Endothelial cell of umbilical vein (primary cell): Measurements from ENCODE around the gene SPEN. TPM values are rescaled to one million over a fixed set of nuclear protein-coding genes. Genes with fewer than 3 reads are reported as not detected.
"Not testable (repeated sequence)": the region's sequence is repeated elsewhere in the genome, so short reads cannot be mapped to it uniquely, and the experiment has no call there.

Source experiments
- BruUV-seq: library from RNA; stranded (reverse); fragments of 400-500 nt; replicated peaks from 2 replicates; lab custom pipeline; 2021; lab: Mats Ljungman, UMichigan
- CTCF ChIA-PET: fragments of 300-600, 350-600 bp; sonication (Branson Sonifier 250); formaldehyde crosslinking; loops from one replicate; lab custom pipeline; 2021; ENCODE audit warnings: antibody characterized with exemption, inconsistent platforms; lab: Charles Lee
- POLR2A ChIA-PET: fragments of 300-600, 350-600 bp; sonication (Branson Sonifier 250); formaldehyde crosslinking; loops from one replicate; lab custom pipeline; 2021; ENCODE audit warnings: antibody characterized with exemption, inconsistent platforms; lab: Charles Lee
- DNase-seq: peaks from one replicate; pipeline ENCODE4 v3.0.0-alpha.2; 2011; ENCODE audit warnings: low read depth, low spot score
- FAIRE-seq: peaks from 2 replicates; lab custom pipeline; 2011; peaks lifted over from hg19 to GRCh38; lab: Jason Lieb, UNC
- H2AFZ ChIP-seq: 2 replicates; pipeline ENCODE4 v1.6.0; 2012; ENCODE audit warnings: low read depth, low read length, control low read depth, inconsistent platforms
- H3K27ac ChIP-seq: 2 replicates; pipeline ENCODE4 v1.5.1; 2011; ENCODE audit warnings: low read depth, mild to moderate bottlenecking, control low read depth, low read length, moderate library complexity; ENCODE audit not compliant: insufficient read depth
- H3K27me3 ChIP-seq, 2 experiments: 2 replicates each; pipeline versions ENCODE4 v1.6.0 to v1.6.1; 2011; ENCODE audit warnings: low read length in 2 of 2, mixed read lengths in 1 of 2; ENCODE audit not compliant: control insufficient read depth in 2 of 2, insufficient read depth in 2 of 2
- H3K36me3 ChIP-seq, 2 experiments: 2 replicates in 1 of 2; 3 replicates in 1 of 2; pipeline ENCODE4 v1.5.1; 2011; ENCODE audit warnings: low read length in 2 of 2, mild to moderate bottlenecking in 1 of 2, moderate library complexity in 1 of 2; ENCODE audit not compliant: control insufficient read depth in 2 of 2, insufficient read depth in 2 of 2; ENCODE audit errors: extremely low read depth in 1 of 2
- H3K4me1 ChIP-seq: 3 replicates; pipeline ENCODE4 v1.5.1; 2011; ENCODE audit warnings: mild to moderate bottlenecking, low read length; ENCODE audit not compliant: control insufficient read depth, insufficient read depth; ENCODE audit errors: extremely low read depth
- H3K4me2 ChIP-seq: 2 replicates; pipeline ENCODE4 v1.6.1; 2011; ENCODE audit warnings: low read length, control low read depth, mixed read lengths; ENCODE audit not compliant: insufficient read depth
- H3K4me3 ChIP-seq, 3 experiments: fragments of 200-600 bp in 1 of 3; sonication (generic), shearing (Covaris generic) in 1 of 3; replicated peaks in 1 of 3; 2 replicates each; pipeline ENCODE4 v1.5.1; 2011 to 2016; ENCODE audit warnings: control low read depth in 3 of 3, low read length in 3 of 3, mild to moderate bottlenecking in 2 of 3, inconsistent platforms in 1 of 3, low read depth in 1 of 3, moderate library complexity in 1 of 3; ENCODE audit not compliant: insufficient read depth in 1 of 3
- H3K79me2 ChIP-seq: 2 replicates; pipeline ENCODE4 v1.6.0; 2012; ENCODE audit warnings: low read length, inconsistent platforms; ENCODE audit not compliant: control insufficient read depth, insufficient read depth
- H3K9ac ChIP-seq: replicated peaks from 2 replicates; pipeline ENCODE3; 2011; ENCODE audit warnings: low read length, control low read depth; ENCODE audit not compliant: insufficient read depth; ENCODE audit errors: extremely low read depth
- H3K9me1 ChIP-seq: replicated peaks from 3 replicates; pipeline ENCODE4 v1.6.0; 2011; ENCODE audit warnings: mild to moderate bottlenecking, low read length; ENCODE audit not compliant: control insufficient read depth, insufficient read depth; ENCODE audit errors: extremely low read depth
- H3K9me3 ChIP-seq: replicated peaks from 2 replicates; pipeline ENCODE4 v1.5.1; 2012; ENCODE audit warnings: low read length, inconsistent platforms; ENCODE audit not compliant: control insufficient read depth, insufficient read depth
- H4K20me1 ChIP-seq: replicated peaks from 2 replicates; pipeline ENCODE3; 2011; ENCODE audit warnings: mild to moderate bottlenecking, low read length; ENCODE audit not compliant: control insufficient read depth, insufficient read depth; ENCODE audit errors: extremely low read depth
- CTCF ChIP-seq, 2 donors: IDR thresholded peaks; 1 replicate in 1 of 2; 2 replicates in 1 of 2; pipeline ENCODE4 v1.5.1; 2011; ENCODE audit warnings: low read length in 2 of 2, mild to moderate bottlenecking in 2 of 2, moderate library complexity in 2 of 2, control low read depth in 1 of 2, inconsistent platforms in 1 of 2, low read depth in 1 of 2; ENCODE audit not compliant: insufficient read depth in 1 of 2; ENCODE audit errors: extremely low read depth in 1 of 2
- EZH2 ChIP-seq: IDR thresholded peaks from 2 replicates; pipeline ENCODE4 v1.6.1; 2012; ENCODE audit warnings: borderline replicate concordance, low read depth, mild to moderate bottlenecking, moderate library complexity, low read length, inconsistent platforms; ENCODE audit not compliant: severe bottlenecking
- FOS ChIP-seq: IDR thresholded peaks from 2 replicates; pipeline ENCODE4 v1.6.1; 2011; ENCODE audit warnings: mild to moderate bottlenecking, low read length, moderate library complexity, borderline replicate concordance; ENCODE audit not compliant: insufficient read depth
- GATA2 ChIP-seq: IDR thresholded peaks from 2 replicates; pipeline ENCODE4 v1.7.0; 2011; ENCODE audit warnings: low read depth, mild to moderate bottlenecking, moderate library complexity, mixed read lengths, low read length; ENCODE audit not compliant: insufficient read length, insufficient read depth
- MYC ChIP-seq: IDR thresholded peaks from one replicate; pipeline ENCODE4 v1.6.1; 2011; ENCODE audit warnings: mild to moderate bottlenecking, low read depth, low read length
- POLR2A ChIP-seq: IDR thresholded peaks from 2 replicates; pipeline ENCODE4 v1.6.1; 2012; ENCODE audit warnings: low read depth, mild to moderate bottlenecking, control low read depth, low read length
- dilution Hi-C: fragments of 300-500 bp; cut with MboI; formaldehyde crosslinking; loops from one replicate; pipeline ENCODE4 v1.15.0; 2019; ENCODE audit warnings: low sequenced_read_pairs; ENCODE audit not compliant: extremely low pct_ligation_motif_present
- intact Hi-C: fragments of 100-400 bp; cut with micrococcal nuclease; formaldehyde crosslinking; loops from one replicate; pipeline ENCODE4 v1.10.0; 2022
- polyA plus RNA-seq, 4 experiments: library from polyadenylated mRNA; depleted of rRNA in 3 of 4; stranded (reverse) in 3 of 4; unstranded in 1 of 4; fragments of >200 nt; gene quantifications; 2 replicates each; pipeline versions ENCODE4 v1.2.1 to v1.2.3, GENCODE V29; 2011 to 2012; ENCODE audit warnings: missing spikeins in 1 of 4
- total RNA-seq: library from RNA; stranded (reverse); gene quantifications from 2 replicates; pipeline ENCODE4 v1.2.3, GENCODE V29; 2021

SPEN gene
- total and polyA plus RNA-seq, 2 donors (not counting 3 experiments of a cell fraction or from before 2014, with no cell fraction given), result 9.3 to 44.4 TPM

- Histone ChIP-seq H3K4me2 (no peak overlapping the region), H3K79me2 (peaks cover 42% of the 10 kb centered on the region), H3K9ac (no peak overlapping the region), H3K9me1 (no peaks in the 10 kb centered on the region), H3K4me3 (no peak overlapping the region), H3K4me1 (no peaks in the 10 kb centered on the region), H3K27me3 (no peaks in the 10 kb centered on the region), H4K20me1 (no peaks in the 10 kb centered on the region), H3K9me3 (no peaks in the 10 kb centered on the region), H2AFZ (no peak overlapping the region), H3K27ac (no peak overlapping the region), H3K36me3 (peaks cover 2 to 3% of the 10 kb centered on the region in 2 experiments)
- dilution Hi-C loops, result no loop called here
- intact Hi-C loops, result no loop called here
- POLR2A ChIA-PET, result no interaction called here
- no peak for TF ChIP-seq FOS
- no peak for TF ChIP-seq POLR2A
- no peak for TF ChIP-seq GATA2
- no peak for TF ChIP-seq CTCF (IDR thresholded peaks at IDR 0.05; ENCODE audit: extremely low read depth in 1 of 2, insufficient read depth in 1 of 2, low read depth in 1 of 2, low read length in 2 of 2)
- TF ChIP-seq EZH2, result no peak
- no peak for TF ChIP-seq MYC
- CTCF ChIA-PET, result interaction anchor here (1.0 to 3.2 kb wide), 7 partner anchors 13 to 120 kb away, joined by 3 to 17 read pairs (median 4); no protein-coding TSS in a partner anchor
- DNase-seq, result no peak
- no peak for FAIRE-seq
- no TSS peak for BruUV-seq
These were observed 64.4 kb downstream of the SPEN start for GRCh38 chr1:15911927-15912326.

GRCh38 chr1:15913607-15914006 lies 66.1 kb downstream of the SPEN start:
- H3K4me2 ChIP-seq, POLR2A ChIA-PET, H3K9ac ChIP-seq, H4K20me1 ChIP-seq, H3K36me3 ChIP-seq, H2AFZ ChIP-seq, dilution Hi-C loops, H3K4me3 ChIP-seq, H3K27ac ChIP-seq, DNase-seq, BruUV-seq, intact Hi-C loops, H3K4me1 ChIP-seq, H3K27me3 ChIP-seq, FAIRE-seq, H3K9me3 ChIP-seq, H3K9me1 ChIP-seq: not testable (repeated sequence)
- peaks cover 31% of the 10 kb centered on the region for H3K79me2 ChIP-seq
- CTCF ChIA-PET, result interaction anchor here (0.9 to 3.2 kb wide), 4 partner anchors 13 to 122 kb away, joined by 3 to 17 read pairs (median 4); no protein-coding TSS in a partner anchor
